Astrocyte of the cerebellum (primary cell): ENCODE results near the gene SYT17.

ENCODE experiments used
- DNase-seq: peaks from one replicate; pipeline ENCODE4 v3.0.0-alpha.2; 2011; ENCODE audit warnings: low read depth
- H3K4me3 ChIP-seq: 2 replicates; pipeline ENCODE4 v1.5.1; 2011; ENCODE audit warnings: mild to moderate bottlenecking, low read depth, low read length, moderate library complexity
- CTCF ChIP-seq: IDR thresholded peaks from 2 replicates; pipeline ENCODE4 v1.5.1; 2012; ENCODE audit warnings: low read length, low read depth, moderate library complexity, mild to moderate bottlenecking; ENCODE audit errors: missing control alignments
- in situ Hi-C: cut with HindIII; loops from 2 replicates; pipeline ENCODE4 v1.10.0; 2017; ENCODE audit warnings: low sequenced_read_pairs

SYT17 gene

GRCh38 chr16:19315889-19316433 is 147.9 kb downstream of the SYT17 start:
- in situ Hi-C loops, result no loop called here
- TF ChIP-seq CTCF, result no peak
- no peak for DNase-seq
- no peak overlapping the region for H3K4me3 ChIP-seq

GRCh38 chr16:19316846-19317245 is 148.8 kb downstream of the SYT17 start:
- in situ Hi-C loops, result no loop called here
- DNase-seq, result no peak
- TF ChIP-seq CTCF, result no peak
- no peak overlapping the region for H3K4me3 ChIP-seq
